Subcutaneous adipose tissue (tissue), 4 donors: ENCODE data around the gene FAM43B. TPM values are rescaled to one million over a fixed set of nuclear protein-coding genes. Genes with fewer than 3 reads are reported as not detected.

Experiments used
- CTCF ChIP-seq: fragments of 450-650 bp; IDR thresholded peaks from one replicate; pipeline ENCODE4 v1.5.1; 2016; ENCODE audit warnings: low read depth, mild to moderate bottlenecking, control low read depth, antibody characterized with exemption, moderate library complexity
- total RNA-seq, 4 donors: library from RNA; depleted of rRNA; stranded (reverse); fragments of >200 nt; gene quantifications; one replicate each; pipeline ENCODE4 v1.1.0, GENCODE V29; 2016

Gene FAM43B, protein sequence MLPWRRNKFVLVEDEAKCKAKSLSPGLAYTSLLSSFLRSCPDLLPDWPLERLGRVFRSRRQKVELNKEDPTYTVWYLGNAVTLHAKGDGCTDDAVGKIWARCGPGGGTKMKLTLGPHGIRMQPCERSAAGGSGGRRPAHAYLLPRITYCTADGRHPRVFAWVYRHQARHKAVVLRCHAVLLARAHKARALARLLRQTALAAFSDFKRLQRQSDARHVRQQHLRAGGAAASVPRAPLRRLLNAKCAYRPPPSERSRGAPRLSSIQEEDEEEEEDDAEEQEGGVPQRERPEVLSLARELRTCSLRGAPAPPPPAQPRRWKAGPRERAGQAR
- under 1 TPM in 1 of 4 donors, not detected in 3; 0.38 TPM for total RNA-seq

DNA sequence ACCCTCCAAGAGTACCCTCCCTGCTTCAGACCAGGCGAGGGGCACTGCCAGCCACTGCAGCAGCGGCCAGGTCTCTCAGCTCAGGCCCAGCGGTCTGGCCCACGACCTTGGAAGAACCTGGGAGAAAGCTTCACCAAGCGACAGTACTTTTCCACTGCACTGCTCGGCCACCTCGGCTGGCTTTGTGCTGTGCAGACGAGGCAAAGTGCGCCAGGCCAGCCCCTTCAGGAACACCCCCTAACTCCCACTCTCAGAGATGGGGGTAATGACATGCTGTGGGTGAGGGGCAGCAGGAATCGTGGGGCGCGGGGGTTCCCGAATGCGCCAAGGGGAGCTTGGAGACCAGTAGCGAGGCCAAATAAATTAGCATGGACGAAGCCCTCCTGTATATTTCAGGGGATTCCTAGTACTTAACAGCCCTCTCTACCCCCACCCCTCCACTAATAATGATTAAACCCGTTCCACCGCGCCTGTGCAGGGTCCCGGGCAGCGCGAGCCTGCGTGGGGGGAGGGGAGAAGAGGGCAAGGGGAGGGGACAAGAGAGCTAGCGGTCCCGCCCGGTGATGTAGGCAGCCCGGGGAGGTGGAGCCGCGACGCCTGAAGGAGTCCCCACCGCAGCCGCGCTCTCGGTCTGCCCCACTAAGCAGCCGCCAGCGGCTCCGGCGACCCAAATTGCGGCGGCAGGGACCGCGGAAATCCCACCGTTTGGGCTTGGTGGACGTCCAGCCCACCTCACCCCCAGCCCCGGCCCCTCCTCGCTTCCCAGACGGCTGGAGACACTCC, at the start of gene FAM43B:
Gene FAM43B (plus strand): TSS at position 629 of the 783 bp plus-strand sequence. CDS start 401 bp downstream, outside the sequence.
- TF ChIP-seq CTCF: no peak

DNA sequence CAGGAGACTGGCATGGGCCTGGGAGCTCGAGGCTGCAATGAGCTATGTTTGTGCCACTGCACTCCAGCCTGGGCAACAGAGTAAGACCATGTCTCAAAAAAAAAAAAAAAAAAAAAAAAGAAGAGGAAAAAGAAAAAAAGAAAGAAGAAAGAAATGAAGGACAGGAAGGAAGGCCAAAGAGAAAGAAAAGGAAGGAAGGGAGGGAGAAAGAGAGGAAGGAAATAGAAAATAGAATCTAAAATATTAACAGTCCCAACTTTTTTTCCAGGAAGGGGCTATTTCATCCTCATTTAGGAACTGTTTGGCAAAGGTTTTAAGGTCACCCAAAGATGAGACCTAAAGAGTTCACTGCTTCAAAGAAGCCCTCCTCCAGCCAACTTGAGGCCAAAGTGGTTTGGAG, 46.9 kb upstream of the FAM43B start:
- TF ChIP-seq CTCF: no peak

DNA sequence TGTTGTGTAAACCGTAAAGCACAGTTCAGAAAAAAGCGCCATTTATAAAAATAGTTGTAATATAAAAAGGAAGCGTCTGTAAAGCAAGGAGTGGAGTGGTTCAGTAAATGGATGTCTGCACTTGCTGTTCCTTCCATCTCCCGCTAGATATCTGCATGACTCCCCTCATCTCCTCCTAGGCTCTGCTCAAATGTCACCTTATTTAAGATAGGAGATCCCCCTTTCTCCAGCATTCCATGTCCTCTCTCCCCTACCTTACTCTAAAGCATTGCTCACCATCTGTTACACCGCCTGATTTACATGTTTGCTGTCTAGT, 45.2 kb upstream of the FAM43B start:
- TF ChIP-seq CTCF: no peak

- TF ChIP-seq CTCF: no peak
Measured at GRCh38 chr1:20507564-20508410, 44.6 kb upstream of the FAM43B start, which contains the start of gene MUL1. MUL1 (minus strand) TSS chr1:20508151; CDS start chr1:20508024, 127 bp downstream.

DNA sequence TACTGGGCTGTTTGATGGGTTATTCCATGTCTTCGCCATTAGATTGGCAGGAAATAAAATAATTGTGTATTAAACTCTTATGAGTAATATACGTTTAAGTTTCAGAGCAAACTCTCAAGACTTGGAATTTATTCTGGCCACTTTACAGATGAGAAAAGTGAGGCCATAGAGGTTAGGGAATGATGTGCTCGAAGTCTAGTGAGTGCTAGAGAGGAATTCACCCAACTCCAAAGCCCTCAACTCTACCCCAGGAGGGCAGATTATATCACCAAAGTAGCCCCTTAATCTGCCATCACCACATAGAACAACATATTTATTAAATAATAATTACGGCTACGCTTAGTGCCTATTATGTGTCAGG, 44.0 kb upstream of the FAM43B start:
- TF ChIP-seq CTCF: no peak

- TF ChIP-seq CTCF: no peak
Measured at GRCh38 chr1:20511518-20512428, 40.6 kb upstream of the FAM43B start.
